Right renal cortex interstitium (tissue), 3 donors: ENCODE measurements around the gene USP26. TPM values are rescaled to one million over a fixed set of nuclear protein-coding genes. Genes with fewer than 3 reads are reported as not detected.
"Not testable (repeated sequence)": the region's sequence is repeated elsewhere in the genome, so short reads cannot be mapped to it uniquely, and the experiment has no call there.

Experiments used
- DNase-seq, 3 donors: peaks; one replicate each; pipeline ENCODE4 v3.0.0-alpha.2; 2013; ENCODE audit warnings: low read depth in 3 of 3, low spot score in 2 of 3
- polyA plus RNA-seq, 3 donors: library from polyadenylated mRNA; unstranded; fragments of 120-200 nt; gene quantifications; one replicate each; pipeline ENCODE4 v1.2.1, GENCODE V29; 2013; ENCODE audit not compliant: insufficient read length in 3 of 3

Gene USP26
- polyA plus RNA-seq: not detected

GRCh38 chrX:133097031-133097430, at the start of gene USP26:
Gene USP26 (minus strand): TSS chrX:133097109. CDS start chrX:133028220, 68,889 bp downstream.
- DNase-seq: no peak

GRCh38 chrX:133134282-133134681, 37.4 kb upstream of the USP26 start:
- no peak for DNase-seq

GRCh38 chrX:133120406-133120805, 23.5 kb upstream of the USP26 start:
- no peak for DNase-seq

GRCh38 chrX:133094098-133094731, 2.7 kb downstream of the USP26 start:
- no peak for DNase-seq

- no peak for DNase-seq
Measured at GRCh38 chrX:133090236-133090809, 6.6 kb downstream of the USP26 start.

GRCh38 chrX:133089411-133089810, 7.5 kb downstream of the USP26 start:
- no peak for DNase-seq

GRCh38 chrX:133085785-133086184, 11.1 kb downstream of the USP26 start:
- DNase-seq: no peak

GRCh38 chrX:133085056-133085455, 11.9 kb downstream of the USP26 start:
- DNase-seq: not testable (repeated sequence)

- no peak for DNase-seq
Measured at GRCh38 chrX:133083899-133084298, 13.0 kb downstream of the USP26 start.

GRCh38 chrX:133081990-133082389, 14.9 kb downstream of the USP26 start:
- no peak for DNase-seq

GRCh38 chrX:133077856-133078255, 19.1 kb downstream of the USP26 start:
- DNase-seq: not testable (repeated sequence)

GRCh38 chrX:133072566-133072965, 24.3 kb downstream of the USP26 start:
- no peak for DNase-seq

- DNase-seq: no peak
Measured at GRCh38 chrX:133068461-133068860, 28.4 kb downstream of the USP26 start.

- no peak for DNase-seq
Measured at GRCh38 chrX:133056341-133056740, 40.6 kb downstream of the USP26 start.

GRCh38 chrX:133054761-133055405, 42.0 kb downstream of the USP26 start:
- DNase-seq: no peak

- no peak for DNase-seq
Measured at GRCh38 chrX:133053861-133054598, 42.9 kb downstream of the USP26 start.

GRCh38 chrX:133048751-133049150, 48.2 kb downstream of the USP26 start:
- DNase-seq: no peak

GRCh38 chrX:133046601-133047000, 50.3 kb downstream of the USP26 start:
- no peak for DNase-seq

- DNase-seq: no peak
Measured at GRCh38 chrX:133045986-133046385, 50.9 kb downstream of the USP26 start.

- DNase-seq: not testable (repeated sequence)
Measured at GRCh38 chrX:133044145-133044786, 52.6 kb downstream of the USP26 start.

GRCh38 chrX:133042260-133042659, 54.6 kb downstream of the USP26 start:
- DNase-seq: no peak
